ENCODE results near the gene SZT2. TPM values are rescaled to one million over a fixed set of nuclear protein-coding genes. Genes with fewer than 3 reads are reported as not detected.
"Not testable (repeated sequence)": the region's sequence is repeated elsewhere in the genome, so short reads cannot be mapped to it uniquely, and the experiment has no call there.

The SZT2 gene
- total RNA-seq, 2 donors from 2014 or later, result 25.9 to 61.6 TPM

DNA sequence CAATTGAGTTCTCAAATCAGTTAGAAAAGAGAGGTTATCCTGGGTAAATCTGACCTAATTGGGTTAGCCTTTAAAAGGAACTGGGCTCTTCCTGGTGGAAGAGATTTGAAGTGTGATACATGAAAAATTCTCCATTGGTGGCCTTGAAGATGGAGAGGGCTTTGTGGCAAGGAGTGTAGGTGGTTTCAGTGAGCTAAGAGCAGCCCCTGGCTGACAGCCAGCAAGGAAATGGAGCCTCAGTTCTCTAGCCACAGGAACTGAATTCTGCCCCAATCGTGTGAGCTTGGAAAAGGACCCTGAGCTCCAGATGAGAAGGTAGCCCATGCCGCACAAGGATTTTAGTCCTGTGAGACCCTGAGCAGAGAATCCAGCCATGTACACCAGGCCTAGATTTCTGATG is 76.7 kb downstream of the SZT2 start:
- Histone ChIP-seq H3K27me3 (no peaks in the 10 kb centered on the region), H3K27ac (no peak overlapping the region), H3K9me3 (no peaks in the 10 kb centered on the region), H3K36me3 (replicated peaks in 1 of 2; ENCODE audit: insufficient read depth in 1 of 2, low read depth in 2 of 2) (no peaks in the 10 kb centered on the region), H3K4me1 (peaks cover 11% of the 10 kb centered on the region), H3K4me3 (no peak overlapping the region)
- DNase-seq (peak in 1 of 4 donors; percentile 34), ATAC-seq (no peak)
- 54 to 79% methylated on average over 2 of the region's 2 CpGs for WGBS, 2 donors
- intact Hi-C loops (cut with DNase I), result no loop called here
- TF ChIP-seq, protein P1, sequence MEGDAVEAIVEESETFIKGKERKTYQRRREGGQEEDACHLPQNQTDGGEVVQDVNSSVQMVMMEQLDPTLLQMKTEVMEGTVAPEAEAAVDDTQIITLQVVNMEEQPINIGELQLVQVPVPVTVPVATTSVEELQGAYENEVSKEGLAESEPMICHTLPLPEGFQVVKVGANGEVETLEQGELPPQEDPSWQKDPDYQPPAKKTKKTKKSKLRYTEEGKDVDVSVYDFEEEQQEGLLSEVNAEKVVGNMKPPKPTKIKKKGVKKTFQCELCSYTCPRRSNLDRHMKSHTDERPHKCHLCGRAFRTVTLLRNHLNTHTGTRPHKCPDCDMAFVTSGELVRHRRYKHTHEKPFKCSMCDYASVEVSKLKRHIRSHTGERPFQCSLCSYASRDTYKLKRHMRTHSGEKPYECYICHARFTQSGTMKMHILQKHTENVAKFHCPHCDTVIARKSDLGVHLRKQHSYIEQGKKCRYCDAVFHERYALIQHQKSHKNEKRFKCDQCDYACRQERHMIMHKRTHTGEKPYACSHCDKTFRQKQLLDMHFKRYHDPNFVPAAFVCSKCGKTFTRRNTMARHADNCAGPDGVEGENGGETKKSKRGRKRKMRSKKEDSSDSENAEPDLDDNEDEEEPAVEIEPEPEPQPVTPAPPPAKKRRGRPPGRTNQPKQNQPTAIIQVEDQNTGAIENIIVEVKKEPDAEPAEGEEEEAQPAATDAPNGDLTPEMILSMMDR (IDR thresholded peaks at IDR 0.05), result no peak
- no peak for TF ChIP-seq POLR2A (IDR thresholded peaks at IDR 0.05)

DNA sequence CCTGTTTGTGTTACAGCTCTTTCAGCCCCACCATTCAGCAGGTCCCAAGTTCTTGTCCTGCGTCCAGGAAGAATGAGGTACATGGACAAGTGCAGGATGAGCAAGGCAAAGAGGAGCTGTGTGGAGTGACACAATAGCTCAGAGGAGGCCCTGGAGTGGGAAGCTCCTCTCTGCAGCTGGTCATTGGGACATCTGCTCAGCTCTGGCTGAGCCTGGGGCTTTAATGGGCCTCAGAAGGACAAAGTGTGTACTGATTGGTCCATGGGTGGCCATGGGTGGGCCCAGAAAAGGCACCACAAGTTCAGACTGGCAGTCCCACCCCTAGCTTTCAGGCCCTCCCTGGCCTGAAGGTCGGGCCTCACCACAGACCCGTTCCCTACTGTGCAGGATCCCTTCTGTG is 78.7 kb downstream of the SZT2 start:
- intact Hi-C loops (cut with DNase I), result no loop called here
- Histone ChIP-seq H3K36me3 (replicated peaks in 1 of 2; ENCODE audit: insufficient read depth in 1 of 2, low read depth in 2 of 2) (no peaks in the 10 kb centered on the region), H3K27me3 (no peaks in the 10 kb centered on the region), H3K4me3 (no peak overlapping the region), H3K4me1 (peaks cover 19% of the 10 kb centered on the region), H3K27ac (no peak overlapping the region), H3K9me3 (no peaks in the 10 kb centered on the region)
- TF ChIP-seq, protein P1 (IDR thresholded peaks at IDR 0.05), result no peak
- TF ChIP-seq POLR2A (IDR thresholded peaks at IDR 0.05), result no peak
- DNase-seq (no peak), ATAC-seq (no peak)
- 80 to 84% methylated on average over 1 to 3 of the region's 3 CpGs for WGBS, 2 donors

DNA sequence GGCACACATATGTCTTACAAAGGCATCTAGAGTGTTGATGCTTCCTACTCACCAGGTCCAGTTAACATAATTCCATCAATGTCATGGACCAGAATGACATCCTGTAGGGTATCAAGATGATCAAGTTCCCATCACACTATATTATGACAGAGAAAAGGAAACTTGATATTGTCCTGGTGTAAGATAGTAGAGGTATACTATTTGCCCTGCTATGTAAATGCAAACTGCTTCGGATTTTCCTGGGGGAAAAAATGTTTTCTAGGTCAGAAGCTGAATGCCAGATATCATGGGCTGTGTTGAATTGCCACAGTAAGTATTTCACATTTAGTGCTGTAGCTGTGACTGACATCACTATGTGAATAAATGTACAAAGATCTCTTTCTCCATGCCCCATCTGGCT is 80.2 kb downstream of the SZT2 start:
- Histone ChIP-seq H3K9me3 (no peaks in the 10 kb centered on the region), H3K27ac (no peak overlapping the region), H3K4me3 (no peak overlapping the region), H3K4me1 (peaks cover 14% of the 10 kb centered on the region), H3K36me3 (replicated peaks in 1 of 2; ENCODE audit: insufficient read depth in 1 of 2, low read depth in 2 of 2) (no peaks in the 10 kb centered on the region), H3K27me3 (no peaks in the 10 kb centered on the region)
- intact Hi-C loops (cut with DNase I), result no loop called here
- ATAC-seq (no peak), DNase-seq (no peak)
- TF ChIP-seq, protein P1 (IDR thresholded peaks at IDR 0.05), result no peak
- TF ChIP-seq POLR2A (IDR thresholded peaks at IDR 0.05), result no peak
- 53 to 74% methylated on average over 1 of the region's 1 CpG for WGBS, 2 donors

DNA sequence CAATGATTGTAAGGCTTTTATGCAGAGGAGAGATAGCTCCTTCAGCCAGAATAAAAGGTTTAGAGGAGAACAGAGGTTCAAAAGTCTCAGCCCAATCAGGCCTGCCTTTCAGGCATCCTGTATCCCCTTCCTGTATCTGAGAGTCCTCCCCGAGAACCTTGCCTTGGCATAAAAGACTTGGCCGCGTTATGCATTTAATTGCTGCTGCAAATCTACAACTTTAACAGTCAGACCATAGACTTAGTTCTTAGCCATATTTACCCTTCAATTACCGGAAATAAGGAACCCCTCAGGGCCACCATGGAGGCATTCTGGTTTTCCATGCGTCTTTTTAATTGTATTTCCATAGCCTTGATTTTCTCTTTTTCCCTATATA is 82.4 kb downstream of the SZT2 start:
- no peaks in the 10 kb centered on the region for H3K36me3 ChIP-seq (replicated peaks in 1 of 2; ENCODE audit: insufficient read depth in 1 of 2, low read depth in 2 of 2)
- no peak for DNase-seq
- TF ChIP-seq POLR2A (IDR thresholded peaks at IDR 0.05), result no peak
- TF ChIP-seq, protein P1 (IDR thresholded peaks at IDR 0.05), result no peak
- no peak for ATAC-seq
- no peaks in the 10 kb centered on the region for H3K9me3 ChIP-seq
- peak overlapping the region; percentile 30 to 83 (median 60) for H3K27ac ChIP-seq
- intact Hi-C loops (cut with DNase I), result no loop called here
- H3K27me3 ChIP-seq, result no peaks in the 10 kb centered on the region
- peaks cover 18% of the 10 kb centered on the region for H3K4me1 ChIP-seq
- no peak overlapping the region for H3K4me3 ChIP-seq
- 73 to 76% methylated on average over 5 of the region's 5 CpGs for WGBS, 2 donors

DNA sequence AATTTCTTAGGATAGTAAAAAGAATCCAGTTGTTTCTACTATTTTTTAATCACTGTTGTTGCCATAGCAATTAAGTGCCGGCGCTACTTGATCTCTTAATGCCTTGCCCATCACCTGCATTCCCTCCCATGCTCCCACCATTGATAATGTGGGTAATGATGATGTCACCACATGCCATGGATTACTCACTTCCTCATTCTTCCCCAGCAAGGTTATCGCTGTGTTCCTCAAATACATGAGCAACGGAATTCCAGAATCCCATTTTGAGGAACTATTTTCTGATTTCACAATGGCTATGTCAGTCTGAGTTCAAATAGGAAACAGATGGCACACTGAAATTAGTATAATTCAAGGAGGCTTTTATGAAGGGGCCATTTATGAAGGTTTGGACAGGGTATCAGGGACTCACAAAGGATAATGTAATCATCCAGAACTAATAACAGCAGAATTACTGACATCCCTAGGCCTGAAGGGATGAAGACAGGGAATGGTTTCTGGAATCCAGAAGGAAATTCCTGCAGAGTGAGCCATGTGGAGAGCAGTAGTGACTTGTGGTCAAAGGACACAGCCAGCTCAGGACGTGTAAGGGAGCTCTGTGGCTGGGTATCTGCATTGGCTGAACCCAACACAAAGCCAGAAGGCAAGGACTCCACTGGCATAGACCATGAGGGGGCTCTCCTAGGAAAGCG is 82.9 kb downstream of the SZT2 start:
- peak; percentile 85 for ATAC-seq
- H3K27me3 ChIP-seq; intact Hi-C loops (cut with DNase I); H3K4me3 ChIP-seq; H3K9me3 ChIP-seq; H3K36me3 ChIP-seq (replicated peaks in 1 of 2; ENCODE audit: insufficient read depth in 1 of 2, low read depth in 2 of 2): not testable (repeated sequence)
- 39 to 46% methylated on average over 6 of the region's 6 CpGs for WGBS, 2 donors
- peaks cover 18% of the 10 kb centered on the region for H3K4me1 ChIP-seq
- DNase-seq, result peak; percentile 38 to 67 (median 52)
- peak overlapping the region; percentile 57 to 83 (median 68) for H3K27ac ChIP-seq
